CD4-positive, alpha-beta T cell treated with Interleukin-21 for 1 hour (primary cell): ENCODE data around the gene RGS17.
"Not testable (repeated sequence)": the region's sequence is repeated elsewhere in the genome, so short reads cannot be mapped to it uniquely, and the experiment has no call there.

ENCODE experiments used
- DNase-seq: peaks from one replicate; pipeline ENCODE4 v3.0.0-alpha.2; 2020

RGS17 gene

GRCh38 chr6:152981989-152982903 lies 148.8 kb downstream of the RGS17 start:
- no peak for DNase-seq

GRCh38 chr6:152981219-152981618 lies 149.9 kb downstream of the RGS17 start:
- no peak for DNase-seq

DNA sequence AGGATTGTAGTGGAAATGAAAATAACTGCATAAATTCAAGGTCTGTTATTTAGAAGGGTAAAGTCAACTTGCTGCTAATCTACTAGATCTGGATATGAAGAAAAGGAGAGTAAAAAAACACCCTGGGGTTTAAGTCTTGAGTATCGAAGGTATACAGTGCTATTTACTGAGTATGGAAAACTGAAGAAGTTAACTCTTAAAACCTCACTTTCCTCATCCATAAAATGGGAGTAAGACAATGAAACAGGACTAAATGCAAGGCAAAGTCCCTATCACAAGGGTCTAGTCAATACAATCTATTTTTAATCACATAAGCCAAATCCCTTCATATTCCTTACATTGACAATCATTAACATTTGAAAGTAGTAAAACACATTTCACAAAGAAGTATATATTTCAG lies 150.4 kb downstream of the RGS17 start:
- DNase-seq, result no peak

DNA sequence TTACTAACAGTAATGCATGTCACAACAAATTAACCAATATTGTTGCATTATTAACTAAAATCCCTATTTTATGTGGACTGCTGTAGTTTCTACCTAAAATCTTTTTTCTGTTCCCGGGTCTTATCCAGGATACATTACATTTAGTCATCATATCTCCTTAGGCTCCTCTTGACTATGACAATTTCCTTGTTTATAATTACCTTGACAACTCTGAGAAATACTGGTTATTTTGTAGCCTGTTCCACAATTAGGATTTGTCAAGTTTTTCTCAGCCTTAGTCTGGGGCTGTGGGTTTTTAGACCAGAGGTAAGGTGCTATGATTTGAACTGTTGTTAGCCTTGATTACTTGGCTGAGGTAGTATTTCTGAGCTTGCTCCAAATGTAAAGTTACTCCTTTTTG lies 152.0 kb downstream of the RGS17 start:
- DNase-seq, result no peak

DNA sequence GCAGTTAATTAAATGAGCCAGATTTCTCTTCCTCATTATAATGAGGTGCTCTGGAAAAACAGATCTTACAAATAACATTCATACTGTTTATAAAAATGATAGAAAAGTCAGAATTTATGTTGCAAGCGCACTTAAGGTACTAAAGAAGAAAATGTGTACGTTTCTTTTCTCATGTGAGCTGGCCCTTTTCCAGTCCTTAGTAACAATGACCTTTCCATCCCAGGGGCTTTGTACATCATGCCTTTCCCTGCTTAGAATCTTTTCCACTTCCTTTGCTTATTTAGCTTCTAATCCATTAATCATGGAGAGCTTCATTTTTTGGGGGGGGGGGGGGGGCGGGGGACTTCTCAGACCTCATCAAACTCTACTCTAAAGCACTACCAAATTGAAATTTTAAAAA lies 153.0 kb downstream of the RGS17 start:
- DNase-seq, result no peak

DNA sequence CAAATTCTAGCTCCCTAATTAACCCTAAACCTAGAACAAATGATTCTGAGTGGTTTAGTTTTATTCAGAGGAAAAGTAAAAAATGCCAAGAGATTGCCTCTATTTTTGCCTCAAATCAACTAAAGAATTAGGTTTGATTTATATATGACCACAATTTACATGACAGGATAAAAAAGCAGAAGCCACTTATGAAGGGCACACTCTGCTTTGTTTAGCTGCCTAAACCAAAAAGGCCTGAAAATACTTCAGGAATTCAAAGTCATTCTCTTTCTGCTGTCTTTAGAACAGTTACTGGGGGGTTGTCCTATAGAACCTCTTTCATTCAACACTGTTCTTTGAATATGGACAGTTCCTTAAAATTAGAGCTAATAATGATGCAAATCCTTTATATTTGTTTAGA lies 153.5 kb downstream of the RGS17 start:
- no peak for DNase-seq

DNA sequence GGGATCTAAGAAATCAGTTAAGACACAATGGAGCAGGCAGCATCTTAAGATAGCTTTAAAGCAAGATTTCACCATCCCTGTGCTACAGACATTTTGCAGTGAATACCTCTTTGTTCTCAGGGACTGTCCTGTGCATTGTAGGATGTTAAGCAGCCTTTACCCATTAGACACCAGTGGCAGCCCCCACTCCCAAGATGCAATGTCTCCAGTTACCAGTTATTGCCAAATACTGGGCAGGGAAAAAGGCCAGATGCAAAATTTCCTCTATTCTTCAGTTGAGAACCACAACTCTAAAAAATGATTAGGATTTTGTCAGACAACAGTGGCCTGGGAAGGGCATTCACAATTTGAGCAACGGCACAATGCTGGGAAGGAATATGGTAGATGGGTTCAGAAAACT lies 154.3 kb downstream of the RGS17 start:
- no peak for DNase-seq

- peak; percentile 58 for DNase-seq
Observed at GRCh38 chr6:152975204-152975915, 155.7 kb downstream of the RGS17 start.

- DNase-seq, result no peak
Observed at GRCh38 chr6:152973916-152974315, 157.2 kb downstream of the RGS17 start.

DNA sequence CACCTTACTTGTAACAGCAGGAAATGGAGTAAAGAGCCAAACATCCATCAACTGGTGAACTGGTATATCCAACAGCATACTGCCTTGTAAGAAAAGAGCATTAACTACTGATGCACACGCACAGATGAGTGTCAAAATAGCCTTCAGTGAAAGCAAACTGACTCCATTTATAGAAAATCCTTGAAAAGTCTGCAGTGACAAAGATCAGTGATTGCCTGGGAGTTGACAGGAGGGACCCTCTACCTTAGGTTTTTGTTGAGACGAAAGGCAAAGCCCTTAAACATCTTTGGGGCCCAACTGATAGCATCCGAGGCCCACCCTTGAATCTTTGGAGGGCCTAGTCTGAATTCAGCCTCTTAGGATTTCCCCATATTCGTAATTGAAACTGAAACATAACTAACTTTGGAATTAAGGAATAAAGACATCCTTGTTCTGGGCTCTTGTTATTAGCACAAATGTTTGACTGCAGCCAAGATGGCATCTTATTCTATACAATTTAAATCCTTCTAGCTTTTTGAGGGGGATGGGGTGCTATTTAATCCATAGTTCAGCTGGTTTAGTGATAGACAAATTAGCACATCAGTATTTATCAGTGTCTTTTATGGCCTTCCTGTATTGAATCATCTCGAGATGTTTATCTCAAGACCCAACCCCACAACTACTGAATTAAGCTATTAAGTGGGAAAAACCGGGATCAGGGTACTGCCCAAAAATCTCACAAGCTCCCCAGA lies 161.2 kb downstream of the RGS17 start:
- DNase-seq, result no peak

DNA sequence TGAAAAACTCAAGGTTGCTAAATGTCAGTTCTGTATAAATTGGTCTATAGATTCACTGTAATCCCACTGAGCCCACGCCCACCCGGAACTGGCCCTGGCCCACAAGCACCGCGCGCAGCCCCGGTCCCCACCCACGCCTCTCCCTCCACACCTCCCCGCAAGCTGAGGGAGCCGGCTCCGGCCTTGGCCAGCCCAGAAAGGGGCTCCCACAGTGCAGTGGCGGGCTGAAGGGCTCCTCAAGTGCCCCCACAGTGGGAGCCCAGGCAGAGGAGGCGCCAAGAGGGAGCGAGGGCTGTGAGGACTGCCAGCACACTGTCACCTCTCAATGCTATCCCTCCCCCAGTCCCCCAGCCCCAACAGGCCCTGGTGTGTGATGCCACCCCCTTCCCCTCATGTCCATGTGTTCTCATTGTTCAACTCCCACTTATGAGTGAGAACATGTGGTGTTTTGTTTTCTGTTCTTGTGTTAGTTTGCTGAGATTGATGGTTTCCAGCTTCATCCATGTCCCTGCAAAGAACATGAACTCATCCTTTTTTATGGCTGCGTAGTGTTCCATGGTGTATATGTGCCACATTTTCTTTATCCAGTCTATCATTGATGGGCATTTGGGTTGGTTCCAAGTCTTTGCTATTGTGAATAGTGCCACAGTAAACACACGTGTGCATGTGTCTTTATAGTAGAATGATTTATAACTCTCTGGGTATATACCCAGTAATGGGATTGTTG lies 164.8 kb downstream of the RGS17 start:
- not testable (repeated sequence) for DNase-seq

DNA sequence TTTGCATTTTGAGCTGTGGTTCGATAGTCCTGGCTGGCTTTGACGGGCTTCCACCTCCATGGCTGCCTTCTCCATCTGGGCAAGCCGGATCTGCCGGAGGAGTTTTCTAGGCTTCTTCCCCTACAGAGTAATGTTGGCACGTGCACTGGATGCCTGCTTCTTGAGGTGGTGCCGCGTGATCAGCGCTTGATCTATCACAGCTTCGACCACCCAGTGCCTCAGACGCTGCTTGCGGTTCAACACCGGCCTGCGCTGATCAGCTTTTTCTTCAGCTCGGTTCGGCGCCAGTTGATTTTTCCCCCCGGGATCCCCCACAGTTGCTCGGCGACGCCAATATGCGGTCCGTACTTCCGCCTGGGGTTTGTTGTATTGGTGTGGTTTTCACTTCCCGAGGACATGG lies 171.7 kb downstream of the RGS17 start:
- DNase-seq, result no peak

- no peak for DNase-seq
Observed at GRCh38 chr6:152957796-152958195, 173.3 kb downstream of the RGS17 start.
